Activated T-cell treated with anti-CD3 and anti-CD28 coated beads for 1 hour (primary cell): ENCODE data around the gene FRS2.
A peak's percentile ranks its signal among the peaks of the same experiment; 100 is the strongest.
"Not testable (repeated sequence)": the region's sequence is repeated elsewhere in the genome, so short reads cannot be mapped to it uniquely, and the experiment has no call there.

Experiments
- DNase-seq: peaks from one replicate; pipeline ENCODE4 v3.0.0-alpha.2; 2020; ENCODE audit warnings: low read depth

FRS2 gene

GRCh38 chr12:69580074-69580473 is 109.9 kb downstream of the FRS2 start:
- DNase-seq: no peak

GRCh38 chr12:69583203-69583602 is 113.0 kb downstream of the FRS2 start:
- DNase-seq: no peak

- peak; percentile 95 for DNase-seq
These were observed 115.2 kb downstream of the FRS2 start, which contains the start of gene CCT2 for GRCh38 chr12:69585189-69586062. Gene CCT2 (plus strand): TSS chr12:69585459. CDS start chr12:69585522, 63 bp downstream.

GRCh38 chr12:69588527-69588926 is 118.3 kb downstream of the FRS2 start:
- no peak for DNase-seq

- DNase-seq: no peak
These were observed 118.9 kb downstream of the FRS2 start for GRCh38 chr12:69589082-69589481.

- no peak for DNase-seq
These were observed 125.5 kb downstream of the FRS2 start for GRCh38 chr12:69595689-69596088.

GRCh38 chr12:69598174-69598753 is 128.1 kb downstream of the FRS2 start:
- no peak for DNase-seq

GRCh38 chr12:69600804-69601203 is 130.6 kb downstream of the FRS2 start:
- no peak for DNase-seq

GRCh38 chr12:69601962-69602685 is 131.9 kb downstream of the FRS2 start:
- no peak for DNase-seq

- no peak for DNase-seq
These were observed 132.8 kb downstream of the FRS2 start for GRCh38 chr12:69602954-69603353.

GRCh38 chr12:69603556-69603955 is 133.4 kb downstream of the FRS2 start:
- not testable (repeated sequence) for DNase-seq

- not testable (repeated sequence) for DNase-seq
These were observed 134.1 kb downstream of the FRS2 start for GRCh38 chr12:69604275-69604674.

GRCh38 chr12:69608114-69608513 is 137.9 kb downstream of the FRS2 start:
- no peak for DNase-seq

GRCh38 chr12:69610126-69610525 is 139.9 kb downstream of the FRS2 start:
- DNase-seq: no peak

GRCh38 chr12:69610729-69611128 is 140.5 kb downstream of the FRS2 start, which contains the start of gene LRRC10:
Gene LRRC10 (minus strand): TSS chr12:69610907. CDS start chr12:69610838, 69 bp downstream.
- no peak for DNase-seq

- no peak for DNase-seq
These were observed 143.2 kb downstream of the FRS2 start for GRCh38 chr12:69613351-69613750.

- DNase-seq: no peak
These were observed 145.8 kb downstream of the FRS2 start for GRCh38 chr12:69616025-69616424.

- no peak for DNase-seq
These were observed 148.9 kb downstream of the FRS2 start for GRCh38 chr12:69619050-69619449.

- DNase-seq: no peak
These were observed 149.9 kb downstream of the FRS2 start for GRCh38 chr12:69620077-69620476.

GRCh38 chr12:69620921-69621320 is 150.7 kb downstream of the FRS2 start:
- DNase-seq: no peak

- DNase-seq: no peak
These were observed 151.4 kb downstream of the FRS2 start for GRCh38 chr12:69621551-69621950.

GRCh38 chr12:69623970-69624369 is 153.8 kb downstream of the FRS2 start:
- no peak for DNase-seq

- no peak for DNase-seq
These were observed 157.3 kb downstream of the FRS2 start for GRCh38 chr12:69627501-69627900.
